Lower leg skin (tissue), 3 donors: ENCODE measurements around the gene MIS18A.

Source experiments
- CTCF ChIP-seq, 3 donors: fragments of 450-650 bp; IDR thresholded peaks; one replicate each; pipeline ENCODE4 v1.5.1; 2016; ENCODE audit warnings: antibody characterized with exemption in 3 of 3, mild to moderate bottlenecking in 3 of 3, moderate library complexity in 2 of 3
- POLR2A ChIP-seq, 2 donors: fragments of 450-650 bp; IDR thresholded peaks; one replicate each; pipeline ENCODE4 v1.6.1; 2016 to 2017; ENCODE audit warnings: antibody characterized with exemption in 2 of 2, mild to moderate bottlenecking in 1 of 2, moderate library complexity in 1 of 2

GRCh38 chr21:32278518-32279376 lies at the start of gene MIS18A:
- TF ChIP-seq POLR2A (IDR thresholded peaks at IDR 0.05), result no peak
- TF ChIP-seq CTCF (IDR thresholded peaks at IDR 0.05), result no peak
